ENCODE measurements around the gene FMO2.
"Not testable (repeated sequence)": the region's sequence is repeated elsewhere in the genome, so short reads cannot be mapped to it uniquely, and the experiment has no call there.

FMO2 gene

GRCh38 chr1:171222936-171223335 lies 37.8 kb downstream of the FMO2 start:
- H3K9ac ChIP-seq (ENCODE audit: low read depth, low read length) = no peak overlapping the region
- no peak overlapping the region for H3K4me2 ChIP-seq (ENCODE audit: low read length)
- H3K4me1 ChIP-seq (ENCODE audit: control insufficient read depth, insufficient read depth, low read length) = peaks cover 54% of the 10 kb centered on the region
- H3K27me3 ChIP-seq (ENCODE audit: control insufficient read depth, insufficient read depth, low read length) = no peaks in the 10 kb centered on the region
- no peak overlapping the region for H3K4me3 ChIP-seq (ENCODE audit: low read length)
- no peaks in the 10 kb centered on the region for H3K9me3 ChIP-seq (replicated peaks; ENCODE audit: low read length)
- no peaks in the 10 kb centered on the region for H3K36me3 ChIP-seq (ENCODE audit: insufficient read depth, low read length)

- H3K4me1 ChIP-seq (ENCODE audit: control insufficient read depth, insufficient read depth, low read length) = peaks cover 45% of the 10 kb centered on the region
- not testable (repeated sequence) for H3K27me3 ChIP-seq (ENCODE audit: control insufficient read depth, insufficient read depth, low read length); H3K9me3 ChIP-seq (replicated peaks; ENCODE audit: low read length); H3K4me2 ChIP-seq (ENCODE audit: low read length); H3K9ac ChIP-seq (ENCODE audit: low read depth, low read length); H3K36me3 ChIP-seq (ENCODE audit: insufficient read depth, low read length); H3K4me3 ChIP-seq (ENCODE audit: low read length)
Observed at GRCh38 chr1:171224257-171224656, 39.2 kb downstream of the FMO2 start.

GRCh38 chr1:171226747-171227370 lies 41.8 kb downstream of the FMO2 start:
- Histone ChIP-seq H3K4me1 (ENCODE audit: control insufficient read depth, insufficient read depth, low read length) (peaks cover 26% of the 10 kb centered on the region), H3K4me3 (ENCODE audit: low read length) (no peak overlapping the region), H3K27me3 (ENCODE audit: control insufficient read depth, insufficient read depth, low read length) (no peaks in the 10 kb centered on the region), H3K9ac (ENCODE audit: low read depth, low read length) (no peak overlapping the region), H3K4me2 (ENCODE audit: low read length) (no peak overlapping the region), H3K36me3 (ENCODE audit: insufficient read depth, low read length) (no peaks in the 10 kb centered on the region), H3K9me3 (replicated peaks; ENCODE audit: low read length) (no peaks in the 10 kb centered on the region)

GRCh38 chr1:171231326-171231725 lies 46.2 kb downstream of the FMO2 start:
- Histone ChIP-seq H3K4me1 (ENCODE audit: control insufficient read depth, insufficient read depth, low read length) (no peaks in the 10 kb centered on the region), H3K36me3 (ENCODE audit: insufficient read depth, low read length) (no peaks in the 10 kb centered on the region), H3K4me2 (ENCODE audit: low read length) (no peak overlapping the region), H3K27me3 (ENCODE audit: control insufficient read depth, insufficient read depth, low read length) (no peaks in the 10 kb centered on the region), H3K4me3 (ENCODE audit: low read length) (no peak overlapping the region), H3K9ac (ENCODE audit: low read depth, low read length) (no peak overlapping the region), H3K9me3 (replicated peaks; ENCODE audit: low read length) (no peaks in the 10 kb centered on the region)

GRCh38 chr1:171233183-171233582 lies 48.1 kb downstream of the FMO2 start:
- no peaks in the 10 kb centered on the region for H3K27me3 ChIP-seq (ENCODE audit: control insufficient read depth, insufficient read depth, low read length)
- H3K36me3 ChIP-seq (ENCODE audit: insufficient read depth, low read length) = no peaks in the 10 kb centered on the region
- H3K4me2 ChIP-seq (ENCODE audit: low read length) = no peak overlapping the region
- no peaks in the 10 kb centered on the region for H3K4me1 ChIP-seq (ENCODE audit: control insufficient read depth, insufficient read depth, low read length)
- no peaks in the 10 kb centered on the region for H3K9me3 ChIP-seq (replicated peaks; ENCODE audit: low read length)
- no peak overlapping the region for H3K9ac ChIP-seq (ENCODE audit: low read depth, low read length)
- no peak overlapping the region for H3K4me3 ChIP-seq (ENCODE audit: low read length)

- H3K9me3 ChIP-seq (replicated peaks; ENCODE audit: low read length); H3K4me3 ChIP-seq (ENCODE audit: low read length); H3K4me1 ChIP-seq (ENCODE audit: control insufficient read depth, insufficient read depth, low read length); H3K27me3 ChIP-seq (ENCODE audit: control insufficient read depth, insufficient read depth, low read length); H3K9ac ChIP-seq (ENCODE audit: low read depth, low read length); H3K4me2 ChIP-seq (ENCODE audit: low read length); H3K36me3 ChIP-seq (ENCODE audit: insufficient read depth, low read length): not testable (repeated sequence)
Observed at GRCh38 chr1:171236231-171236630, 51.1 kb downstream of the FMO2 start.

- Histone ChIP-seq H3K4me1 (ENCODE audit: control insufficient read depth, insufficient read depth, low read length) (no peaks in the 10 kb centered on the region), H3K36me3 (ENCODE audit: insufficient read depth, low read length) (no peaks in the 10 kb centered on the region), H3K27me3 (ENCODE audit: control insufficient read depth, insufficient read depth, low read length) (peaks cover 7% of the 10 kb centered on the region), H3K4me2 (ENCODE audit: low read length) (no peak overlapping the region), H3K9ac (ENCODE audit: low read depth, low read length) (no peak overlapping the region), H3K9me3 (replicated peaks; ENCODE audit: low read length) (no peaks in the 10 kb centered on the region), H3K4me3 (ENCODE audit: low read length) (no peak overlapping the region)
Observed at GRCh38 chr1:171243878-171244277, 58.8 kb downstream of the FMO2 start.

GRCh38 chr1:171245458-171246064 lies 60.5 kb downstream of the FMO2 start:
- Histone ChIP-seq H3K4me2 (ENCODE audit: low read length) (no peak overlapping the region), H3K27me3 (ENCODE audit: control insufficient read depth, insufficient read depth, low read length) (peaks cover 7% of the 10 kb centered on the region), H3K4me1 (ENCODE audit: control insufficient read depth, insufficient read depth, low read length) (no peaks in the 10 kb centered on the region), H3K36me3 (ENCODE audit: insufficient read depth, low read length) (no peaks in the 10 kb centered on the region), H3K4me3 (ENCODE audit: low read length) (no peak overlapping the region), H3K9me3 (replicated peaks; ENCODE audit: low read length) (no peaks in the 10 kb centered on the region), H3K9ac (ENCODE audit: low read depth, low read length) (no peak overlapping the region)

- H3K4me1 ChIP-seq (ENCODE audit: control insufficient read depth, insufficient read depth, low read length) = no peaks in the 10 kb centered on the region
- H3K4me3 ChIP-seq (ENCODE audit: low read length) = no peak overlapping the region
- no peaks in the 10 kb centered on the region for H3K36me3 ChIP-seq (ENCODE audit: insufficient read depth, low read length)
- H3K9me3 ChIP-seq (replicated peaks; ENCODE audit: low read length) = no peaks in the 10 kb centered on the region
- no peak overlapping the region for H3K4me2 ChIP-seq (ENCODE audit: low read length)
- peaks cover 14% of the 10 kb centered on the region for H3K27me3 ChIP-seq (ENCODE audit: control insufficient read depth, insufficient read depth, low read length)
- H3K9ac ChIP-seq (ENCODE audit: low read depth, low read length) = no peak overlapping the region
Observed at GRCh38 chr1:171247501-171247900, 62.4 kb downstream of the FMO2 start.

GRCh38 chr1:171248302-171248701 lies 63.2 kb downstream of the FMO2 start, which contains the start of gene FMO1:
FMO1 (plus strand) TSS chr1:171248494; CDS start chr1:171258088, 9,594 bp downstream.
- H3K9me3 ChIP-seq (replicated peaks; ENCODE audit: low read length) = no peaks in the 10 kb centered on the region

GRCh38 chr1:171248841-171249240 lies 63.7 kb downstream of the FMO2 start:
- H3K4me3 ChIP-seq (ENCODE audit: low read length) = no peak overlapping the region
- H3K4me1 ChIP-seq (ENCODE audit: control insufficient read depth, insufficient read depth, low read length) = no peaks in the 10 kb centered on the region
- no peak overlapping the region for H3K4me2 ChIP-seq (ENCODE audit: low read length)
- peaks cover 14% of the 10 kb centered on the region for H3K27me3 ChIP-seq (ENCODE audit: control insufficient read depth, insufficient read depth, low read length)
- H3K36me3 ChIP-seq (ENCODE audit: insufficient read depth, low read length) = no peaks in the 10 kb centered on the region
- H3K9me3 ChIP-seq (replicated peaks; ENCODE audit: low read length) = no peaks in the 10 kb centered on the region
- no peak overlapping the region for H3K9ac ChIP-seq (ENCODE audit: low read depth, low read length)

More at GRCh38 chr1:171248302-171248701, 63.2 kb downstream of the FMO2 start, which contains the start of gene FMO1:
- Histone ChIP-seq H3K4me2 (ENCODE audit: low read length) (no peak within 1 kb of the TSS), H3K4me1 (ENCODE audit: control insufficient read depth, insufficient read depth, low read length) (no peaks in the 10 kb centered on the region), H3K4me3 (ENCODE audit: low read length) (no peak within 1 kb of the TSS), H3K27me3 (ENCODE audit: control insufficient read depth, insufficient read depth, low read length) (peaks cover 14% of the 10 kb centered on the region), H3K9ac (ENCODE audit: low read depth, low read length) (no peak within 1 kb of the TSS), H3K36me3 (ENCODE audit: insufficient read depth, low read length) (no peaks in the 10 kb centered on the region)

- Histone ChIP-seq H3K4me3 (ENCODE audit: low read length) (no peak overlapping the region), H3K9ac (ENCODE audit: low read depth, low read length) (no peak overlapping the region), H3K4me2 (ENCODE audit: low read length) (no peak overlapping the region), H3K4me1 (ENCODE audit: control insufficient read depth, insufficient read depth, low read length) (no peaks in the 10 kb centered on the region), H3K27me3 (ENCODE audit: control insufficient read depth, insufficient read depth, low read length) (peaks cover 16% of the 10 kb centered on the region), H3K36me3 (ENCODE audit: insufficient read depth, low read length) (no peaks in the 10 kb centered on the region), H3K9me3 (replicated peaks; ENCODE audit: low read length) (no peaks in the 10 kb centered on the region)
Observed at GRCh38 chr1:171250263-171250662, 65.2 kb downstream of the FMO2 start.

All from skeletal muscle satellite cell (primary cell).